Lower leg skin (tissue), 3 donors: ENCODE measurements around the gene PFKFB4.

ENCODE experiments used
- POLR2A ChIP-seq, 2 donors: fragments of 450-650 bp; IDR thresholded peaks; one replicate each; pipeline ENCODE4 v1.6.1; 2016 to 2017; ENCODE audit warnings: antibody characterized with exemption in 2 of 2, mild to moderate bottlenecking in 1 of 2, moderate library complexity in 1 of 2
- TF ChIP-seq, protein P1 (sequence below), 3 donors: fragments of 450-650 bp; IDR thresholded peaks; one replicate each; pipeline ENCODE4 v1.5.1; 2016; ENCODE audit warnings: antibody characterized with exemption in 3 of 3, mild to moderate bottlenecking in 3 of 3, moderate library complexity in 2 of 3

DNA sequence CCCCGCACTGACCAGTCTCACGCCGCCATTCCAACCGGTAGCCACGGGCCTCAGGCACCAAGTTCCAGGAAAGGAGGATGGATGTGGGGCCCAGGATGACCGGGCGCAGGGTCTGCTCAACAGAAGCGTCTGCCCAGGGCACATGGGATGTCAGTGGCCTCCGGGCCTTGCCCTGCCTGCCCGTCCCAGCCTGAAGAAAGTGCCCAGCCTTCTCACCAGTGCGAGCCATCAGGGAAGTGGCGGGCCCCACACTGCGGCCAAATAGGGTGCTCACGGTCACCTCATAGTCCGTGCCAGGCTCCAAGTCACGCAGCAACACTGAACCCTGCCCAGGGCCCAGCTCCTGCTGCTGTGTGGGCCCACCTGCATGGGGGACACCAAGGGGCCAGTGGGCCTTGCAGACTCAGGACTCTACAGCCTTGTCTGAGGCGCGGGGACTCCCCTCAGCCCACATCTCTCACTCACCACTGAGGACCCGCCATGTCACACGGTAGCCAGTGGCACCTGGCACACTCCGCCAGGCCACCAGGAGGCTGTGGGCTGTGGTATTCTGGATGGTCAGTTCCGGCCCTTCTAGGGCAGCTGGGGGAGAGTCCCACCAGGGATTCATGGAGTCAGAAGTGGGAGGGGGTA, 35.4 kb upstream of the PFKFB4 start:
- TF ChIP-seq, protein P1, sequence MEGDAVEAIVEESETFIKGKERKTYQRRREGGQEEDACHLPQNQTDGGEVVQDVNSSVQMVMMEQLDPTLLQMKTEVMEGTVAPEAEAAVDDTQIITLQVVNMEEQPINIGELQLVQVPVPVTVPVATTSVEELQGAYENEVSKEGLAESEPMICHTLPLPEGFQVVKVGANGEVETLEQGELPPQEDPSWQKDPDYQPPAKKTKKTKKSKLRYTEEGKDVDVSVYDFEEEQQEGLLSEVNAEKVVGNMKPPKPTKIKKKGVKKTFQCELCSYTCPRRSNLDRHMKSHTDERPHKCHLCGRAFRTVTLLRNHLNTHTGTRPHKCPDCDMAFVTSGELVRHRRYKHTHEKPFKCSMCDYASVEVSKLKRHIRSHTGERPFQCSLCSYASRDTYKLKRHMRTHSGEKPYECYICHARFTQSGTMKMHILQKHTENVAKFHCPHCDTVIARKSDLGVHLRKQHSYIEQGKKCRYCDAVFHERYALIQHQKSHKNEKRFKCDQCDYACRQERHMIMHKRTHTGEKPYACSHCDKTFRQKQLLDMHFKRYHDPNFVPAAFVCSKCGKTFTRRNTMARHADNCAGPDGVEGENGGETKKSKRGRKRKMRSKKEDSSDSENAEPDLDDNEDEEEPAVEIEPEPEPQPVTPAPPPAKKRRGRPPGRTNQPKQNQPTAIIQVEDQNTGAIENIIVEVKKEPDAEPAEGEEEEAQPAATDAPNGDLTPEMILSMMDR (IDR thresholded peaks at IDR 0.05): no peak
- TF ChIP-seq POLR2A (IDR thresholded peaks at IDR 0.05): no peak
